Stimulated activated CD8-positive, alpha-beta memory T cell treated with anti-CD3 and anti-CD28 coated beads, Interleukin-4, amount 100 ng/mL, for 1 hour (primary cell): ENCODE results near the gene CDX2.

Experiments
- DNase-seq, 2 donors: peaks; one replicate each; pipeline ENCODE4 v3.0.0-alpha.2; 2020; ENCODE audit warnings: low read depth in 2 of 2, low spot score in 1 of 2

The CDX2 gene

GRCh38 chr13:27918918-27919658, 50.0 kb downstream of the CDX2 start:
- no peak for DNase-seq

GRCh38 chr13:27918041-27918917, 50.8 kb downstream of the CDX2 start:
- DNase-seq: no peak

DNA sequence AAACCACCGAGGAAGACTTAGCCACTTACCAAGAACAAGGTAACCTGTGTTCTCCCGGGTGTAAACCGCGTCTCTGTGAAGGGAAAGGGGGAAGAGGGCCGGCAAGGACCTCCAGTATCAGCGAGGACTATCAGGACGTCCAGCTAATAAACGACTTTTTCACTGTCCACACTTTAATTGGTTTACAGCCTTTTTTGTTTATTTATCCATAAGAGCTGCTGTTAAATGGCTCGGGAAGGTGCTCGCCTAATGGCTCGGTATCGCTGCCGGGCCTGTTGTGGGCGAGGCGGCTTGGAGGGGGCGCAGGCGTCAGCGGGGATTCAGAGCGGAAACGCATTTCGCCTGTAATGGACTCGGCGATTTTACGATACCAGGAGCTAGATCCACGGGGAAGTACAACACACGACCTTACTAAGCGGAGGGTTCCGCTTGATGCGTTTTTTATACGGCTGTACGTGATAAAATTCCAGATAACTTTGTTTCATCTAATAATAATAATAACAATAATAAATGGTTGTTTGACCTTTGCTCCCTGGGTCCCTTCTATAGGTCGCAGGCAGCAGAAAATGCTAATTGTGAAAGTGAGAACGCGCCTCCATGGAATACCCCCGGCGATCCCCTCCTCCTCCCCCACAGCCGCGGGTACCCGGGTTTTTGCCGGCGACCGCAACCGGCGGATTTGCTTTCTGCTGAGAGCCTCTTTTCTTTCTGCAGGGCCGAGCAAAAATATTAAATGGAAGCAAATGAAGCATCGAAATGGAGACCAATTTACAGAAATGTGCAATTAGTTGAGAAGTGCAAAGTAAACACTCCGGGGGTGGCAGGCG, 51.8 kb downstream of the CDX2 start:
- DNase-seq: no peak

- no peak for DNase-seq
Measured at GRCh38 chr13:27915301-27916207, 53.6 kb downstream of the CDX2 start.

DNA sequence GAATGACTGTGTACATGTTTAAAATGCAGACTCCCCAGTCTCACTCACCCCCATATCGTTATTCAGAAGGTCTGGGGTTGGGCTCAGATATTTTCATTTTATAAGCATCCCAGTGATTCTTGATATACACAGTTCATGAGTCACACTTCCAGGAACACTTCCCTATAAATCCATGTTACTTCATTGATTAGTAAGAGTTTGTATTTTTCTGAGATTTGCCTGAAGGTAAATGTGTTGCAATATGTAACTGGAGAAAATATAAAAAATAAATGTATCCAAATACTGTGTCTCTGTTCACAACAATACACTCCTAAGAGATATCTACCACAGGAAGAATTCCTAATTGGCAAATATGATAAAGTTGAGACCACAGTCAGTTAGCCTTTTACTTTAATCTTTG, 56.0 kb downstream of the CDX2 start:
- DNase-seq: no peak

DNA sequence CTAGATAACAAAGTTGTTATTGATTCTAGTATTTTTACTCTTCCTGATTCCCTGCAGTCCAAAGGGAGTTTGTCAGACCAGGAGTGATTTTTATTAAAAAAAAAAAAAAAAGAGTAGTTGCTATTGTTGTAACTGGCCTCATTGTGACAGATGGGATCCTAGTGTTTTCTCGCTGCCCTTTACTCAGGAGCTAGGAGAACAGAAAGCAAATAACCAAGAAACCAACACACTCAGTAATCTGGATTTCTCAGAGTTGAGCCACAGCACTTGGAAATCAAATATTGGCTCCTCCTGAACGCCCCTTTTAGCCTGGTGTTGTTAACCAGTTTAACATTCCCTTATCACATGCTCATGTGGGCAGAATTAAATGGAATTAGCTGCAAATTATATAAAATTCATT, 57.6 kb downstream of the CDX2 start:
- no peak for DNase-seq
